DMS53 treated with DMSO at 0.1 percent for 48 hours (cell line): ENCODE data around the gene LCP2.

ENCODE experiments used
- DNase-seq: peaks from one replicate; lab custom pipeline; 2025; ENCODE audit not compliant: unreplicated experiment; lab: John Stamatoyannopoulos, UW

The LCP2 gene

DNA sequence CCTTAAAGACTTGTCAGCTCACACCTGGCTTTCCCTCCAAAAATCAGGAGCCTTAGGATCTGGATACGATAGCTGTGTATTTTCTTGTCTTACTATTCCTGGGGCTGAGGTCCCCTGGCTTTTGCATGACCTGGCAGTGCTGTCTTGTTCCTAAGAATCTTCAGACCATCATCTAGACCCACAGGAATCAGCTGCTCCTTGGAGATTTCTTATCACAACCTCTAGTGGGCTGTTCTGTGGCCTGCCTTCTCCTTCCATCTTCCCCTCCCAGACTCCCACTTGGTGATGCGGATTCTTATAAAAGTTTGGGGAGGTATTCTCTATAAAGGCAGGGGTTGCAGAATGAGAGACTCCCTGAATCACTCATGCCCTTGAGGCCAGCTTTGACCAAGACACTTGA, 21.4 kb downstream of the LCP2 start:
- no peak for DNase-seq

DNA sequence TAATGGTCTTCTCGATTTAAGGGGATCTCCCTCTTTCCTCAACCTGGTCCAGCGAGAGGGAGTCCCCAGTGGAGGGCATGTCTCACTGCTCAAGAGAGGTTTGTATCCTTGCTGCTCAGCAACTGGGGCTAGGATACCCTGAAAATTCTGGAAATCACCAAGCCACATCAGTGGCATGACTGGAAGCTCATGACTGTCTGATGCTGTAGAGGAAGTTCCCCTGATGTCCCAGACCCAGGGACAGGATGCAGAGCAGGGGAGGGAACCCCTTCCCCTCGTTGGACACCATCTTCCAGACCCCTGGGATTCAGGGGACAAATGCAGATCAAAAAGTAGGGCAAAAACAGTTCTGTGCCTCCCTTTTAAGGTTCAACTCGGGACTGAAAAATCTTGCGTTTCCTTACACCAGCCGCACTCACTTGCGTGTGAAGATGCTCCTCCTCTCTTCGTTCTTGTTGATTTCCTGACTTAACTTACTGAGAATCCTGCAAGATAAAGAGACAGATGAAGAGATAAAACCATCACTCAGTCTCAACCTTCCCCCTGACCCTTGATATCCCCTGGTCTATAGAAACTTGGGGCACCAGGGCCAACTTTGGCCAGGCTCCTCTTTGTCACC, 22.1 kb downstream of the LCP2 start:
- no peak for DNase-seq

DNA sequence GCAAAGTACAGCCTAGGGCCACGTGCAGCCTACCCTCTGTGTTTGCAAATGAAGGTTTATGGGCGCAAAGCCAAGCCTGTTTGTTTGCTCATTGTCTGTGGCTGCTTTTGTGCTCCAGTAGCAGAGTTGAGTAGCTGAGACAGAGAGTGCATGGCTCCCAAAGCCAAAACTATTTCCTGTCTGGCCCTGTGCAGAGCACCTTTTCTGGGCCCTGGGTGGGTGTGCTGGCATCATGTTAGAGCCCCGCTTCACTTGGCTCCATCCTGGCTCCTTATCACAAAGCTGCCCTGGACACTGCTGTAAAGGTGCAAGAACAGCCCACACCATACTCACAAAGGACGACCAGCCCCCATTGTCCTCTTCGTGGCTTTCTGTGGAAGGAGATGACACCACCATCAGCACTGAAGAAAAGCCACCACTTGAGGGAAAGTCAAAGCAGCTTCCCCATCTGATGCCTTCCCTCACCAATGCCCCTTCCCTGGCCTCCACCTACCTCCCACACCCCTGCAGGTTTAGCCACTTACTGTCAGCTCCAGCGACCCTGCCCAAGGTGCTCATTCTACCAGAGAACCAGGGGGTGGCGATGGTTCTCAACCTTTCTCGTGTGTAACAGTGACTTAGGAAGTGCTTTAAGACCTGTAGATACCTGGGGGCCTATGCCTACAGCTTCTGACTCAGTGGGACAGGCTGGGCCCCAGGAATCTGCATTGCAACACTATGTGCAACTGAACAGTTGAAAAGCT, 23.4 kb downstream of the LCP2 start:
- DNase-seq = no peak

DNA sequence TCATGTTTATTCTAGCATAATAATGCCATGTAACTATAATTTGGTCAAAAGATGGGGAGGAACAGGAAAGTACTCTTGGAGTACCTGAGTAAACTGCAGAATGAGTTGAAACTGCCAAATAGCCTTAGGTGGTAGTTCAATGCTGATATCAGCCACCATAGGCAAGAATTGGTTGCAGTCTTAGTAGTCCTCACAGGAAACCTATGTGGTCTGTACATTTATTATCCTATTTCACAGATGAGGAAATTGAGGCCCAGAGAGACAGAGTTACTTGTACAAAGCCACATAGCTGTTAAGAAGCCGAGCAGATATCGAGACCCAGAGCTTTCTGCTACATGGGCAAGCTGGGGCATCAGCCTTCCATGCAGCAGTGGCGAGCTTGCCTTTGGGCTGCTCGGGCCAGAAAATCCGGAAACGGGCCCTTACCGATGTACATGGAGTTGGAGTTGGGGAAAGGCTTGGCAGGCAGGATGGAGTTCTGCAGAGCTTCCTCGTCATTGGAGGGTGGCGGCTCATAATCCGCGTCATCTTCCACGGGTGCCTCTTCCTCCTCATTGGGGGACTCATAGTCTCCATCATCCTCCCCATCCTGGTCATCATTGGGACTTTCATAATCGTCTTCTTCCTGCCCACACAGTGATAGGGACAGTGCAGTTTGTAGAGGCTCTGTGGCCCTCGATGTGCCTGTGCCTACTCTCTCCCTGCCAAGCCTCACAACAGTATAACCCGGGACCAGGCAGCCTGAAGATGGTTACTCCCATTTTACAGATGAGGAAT, 27.1 kb downstream of the LCP2 start:
- DNase-seq = no peak

DNA sequence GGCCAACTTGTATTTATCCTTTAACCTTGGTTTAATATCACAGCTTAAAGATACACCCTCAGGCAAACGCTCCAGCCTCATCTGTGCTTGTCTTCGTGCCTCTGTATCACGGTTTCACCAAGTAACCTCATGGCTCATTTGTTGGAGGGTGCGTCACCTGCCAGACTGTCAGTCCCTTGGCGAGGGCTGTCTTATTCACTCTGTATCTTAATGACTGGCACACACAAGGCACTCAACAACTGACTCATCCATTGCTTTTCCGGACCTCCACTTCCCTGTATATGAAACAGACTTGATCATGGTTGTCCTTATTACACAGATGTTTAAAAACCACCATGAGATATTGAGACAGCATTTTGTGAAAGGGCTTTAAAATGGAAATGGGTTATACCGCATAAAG, 28.0 kb downstream of the LCP2 start:
- DNase-seq = no peak

DNA sequence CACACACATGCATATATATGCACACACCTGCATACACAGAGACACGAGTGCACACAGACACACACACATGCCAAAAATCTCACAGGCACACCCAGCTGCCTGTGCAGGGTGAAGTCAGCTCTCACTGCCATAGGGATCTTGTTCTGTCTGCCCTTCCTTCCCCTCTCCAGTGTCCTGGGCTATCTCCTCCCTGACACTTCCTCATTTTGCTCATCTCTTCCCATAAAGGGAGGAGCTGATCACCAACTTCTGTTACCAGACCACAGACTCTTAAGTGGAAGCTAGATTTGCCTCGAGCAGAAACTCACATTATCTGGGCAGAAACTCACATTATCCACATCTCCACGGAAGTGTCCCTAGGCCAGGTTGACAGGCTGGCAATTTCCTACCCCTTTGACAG, 28.7 kb downstream of the LCP2 start:
- DNase-seq = no peak

DNA sequence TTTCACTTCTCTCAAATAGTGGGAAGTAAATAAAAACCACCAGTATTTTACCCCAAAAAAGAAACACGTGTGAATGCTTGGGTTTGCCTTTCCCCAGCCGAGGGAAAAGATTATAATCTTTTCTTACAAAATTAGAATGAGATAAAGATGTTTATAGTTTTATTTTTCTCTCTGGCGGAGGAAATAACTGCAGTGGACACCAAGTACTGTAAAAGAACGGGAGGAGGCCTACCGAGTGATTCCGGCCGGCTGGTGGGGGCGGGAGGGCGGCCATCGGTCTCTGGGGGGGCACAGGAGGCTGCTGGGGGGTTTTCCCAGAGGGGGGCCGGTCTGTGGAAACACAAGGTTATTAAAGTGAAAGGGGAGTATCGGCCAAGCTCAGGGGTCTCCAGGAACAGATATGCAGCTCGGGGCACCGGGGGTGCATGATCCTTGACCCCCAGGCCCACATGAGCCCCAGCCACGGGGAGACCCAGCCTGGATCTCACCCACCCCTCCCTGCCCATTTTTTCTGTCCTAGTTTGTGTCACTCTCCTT, 29.4 kb downstream of the LCP2 start:
- no peak for DNase-seq

DNA sequence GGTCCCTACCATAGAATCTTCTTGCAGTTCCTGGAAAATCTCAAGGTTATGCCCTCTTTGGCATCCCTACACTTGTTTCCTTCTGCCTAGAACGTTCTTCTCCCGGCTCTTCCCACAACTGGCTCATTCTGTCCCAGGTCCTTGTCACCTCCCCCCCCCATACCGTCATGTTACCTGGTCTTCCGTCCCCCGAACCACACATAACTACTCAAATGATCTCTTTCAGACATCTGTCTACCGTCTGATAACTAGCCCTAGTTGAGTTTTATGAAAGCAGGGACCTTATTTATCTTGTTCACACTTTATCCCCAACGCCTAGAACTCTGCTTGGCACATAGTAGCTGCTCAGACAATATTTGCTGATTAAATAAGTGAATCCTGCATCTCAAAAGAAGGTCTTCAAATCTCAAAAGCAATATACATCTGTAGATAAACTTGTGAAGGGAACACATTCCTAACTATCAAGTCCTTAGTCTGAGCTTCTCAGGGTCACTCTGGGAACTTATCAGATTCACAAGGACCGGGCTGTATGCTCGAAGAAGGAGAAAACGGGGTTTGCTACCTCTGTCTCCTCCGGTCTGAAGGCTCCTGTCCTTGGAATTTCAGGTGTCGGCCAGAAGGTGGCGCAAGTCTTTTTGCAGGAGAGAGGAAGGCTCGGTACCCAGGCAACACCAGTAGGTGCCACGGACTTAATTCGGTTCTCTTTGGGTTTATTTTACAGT, 30.0 kb downstream of the LCP2 start:
- peak; percentile 7 for DNase-seq

DNA sequence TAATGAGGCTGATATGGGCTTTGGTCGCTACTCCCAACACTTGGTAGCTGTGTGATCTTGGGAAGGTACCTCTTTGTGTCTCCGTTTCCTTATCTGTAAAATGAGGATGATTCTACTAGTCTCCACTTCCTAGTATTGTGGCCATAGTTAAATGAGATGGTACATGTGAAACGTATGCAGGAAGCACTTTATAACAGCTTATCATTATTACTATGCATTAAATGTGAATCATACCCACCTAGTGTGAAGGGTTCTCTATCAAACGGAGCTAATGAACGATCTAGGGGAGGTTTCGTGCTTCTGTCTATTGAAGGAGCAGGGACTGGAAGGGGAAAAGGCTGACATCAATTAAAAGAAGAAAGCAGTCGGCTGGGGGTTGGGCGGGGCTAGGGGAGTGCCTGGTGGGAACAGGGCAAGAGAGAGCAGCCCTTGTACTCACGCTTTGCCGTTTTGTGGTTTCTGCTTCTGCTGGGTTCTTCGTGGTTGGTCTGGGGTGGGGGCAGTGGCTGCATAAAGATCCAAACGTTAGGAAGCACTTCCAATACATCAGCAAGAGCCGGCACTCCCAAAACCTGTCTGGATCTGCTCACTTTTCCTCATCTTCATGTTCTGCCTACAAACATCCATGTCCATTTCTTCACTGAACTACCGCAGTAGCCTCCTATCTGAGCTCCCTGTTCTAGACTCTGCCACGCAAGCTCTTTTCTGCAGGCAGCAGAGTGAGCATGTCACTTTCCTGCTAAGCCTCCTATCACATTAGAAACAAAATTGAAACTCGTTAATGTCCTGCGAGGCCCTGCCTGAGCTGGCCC, 30.8 kb downstream of the LCP2 start:
- DNase-seq = no peak

DNA sequence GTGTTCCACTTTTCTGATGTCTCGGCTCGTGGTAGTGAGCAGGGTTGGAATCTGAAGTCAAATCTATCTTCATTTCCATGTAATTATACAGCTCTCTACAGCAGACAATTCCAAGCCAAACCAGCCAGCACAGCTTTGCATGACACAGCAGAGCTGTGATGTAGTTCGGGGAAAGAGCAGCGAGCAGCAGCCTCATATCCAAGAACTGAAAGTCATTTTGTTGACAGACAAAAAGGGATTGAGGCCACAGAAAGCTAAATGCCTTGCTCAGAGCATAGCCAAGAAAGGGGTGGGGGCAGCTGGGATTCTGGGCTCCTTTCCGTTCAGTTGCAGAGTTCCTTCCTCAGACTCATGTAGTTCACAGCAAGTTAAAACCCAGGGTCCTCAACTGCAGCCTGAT, 32.1 kb downstream of the LCP2 start:
- no peak for DNase-seq

DNA sequence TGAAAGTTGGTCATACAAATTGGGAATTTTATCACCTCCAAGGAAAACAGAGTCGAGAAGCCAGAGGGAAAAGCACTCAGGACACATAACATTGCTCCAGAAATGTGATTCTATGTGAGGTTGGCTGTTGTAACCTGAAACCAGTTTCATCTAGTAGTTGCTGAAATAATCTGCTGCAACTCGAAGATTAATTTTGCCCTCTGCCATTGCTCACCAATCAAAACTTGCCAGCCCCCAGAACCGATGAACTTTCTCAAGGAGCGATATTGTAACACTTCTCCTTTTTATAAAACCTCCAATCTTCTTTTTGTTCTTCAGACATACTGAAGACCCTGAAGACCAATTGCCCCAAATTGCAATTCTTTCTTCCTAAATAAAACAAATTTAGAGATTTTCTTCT, 33.7 kb downstream of the LCP2 start:
- no peak for DNase-seq

DNA sequence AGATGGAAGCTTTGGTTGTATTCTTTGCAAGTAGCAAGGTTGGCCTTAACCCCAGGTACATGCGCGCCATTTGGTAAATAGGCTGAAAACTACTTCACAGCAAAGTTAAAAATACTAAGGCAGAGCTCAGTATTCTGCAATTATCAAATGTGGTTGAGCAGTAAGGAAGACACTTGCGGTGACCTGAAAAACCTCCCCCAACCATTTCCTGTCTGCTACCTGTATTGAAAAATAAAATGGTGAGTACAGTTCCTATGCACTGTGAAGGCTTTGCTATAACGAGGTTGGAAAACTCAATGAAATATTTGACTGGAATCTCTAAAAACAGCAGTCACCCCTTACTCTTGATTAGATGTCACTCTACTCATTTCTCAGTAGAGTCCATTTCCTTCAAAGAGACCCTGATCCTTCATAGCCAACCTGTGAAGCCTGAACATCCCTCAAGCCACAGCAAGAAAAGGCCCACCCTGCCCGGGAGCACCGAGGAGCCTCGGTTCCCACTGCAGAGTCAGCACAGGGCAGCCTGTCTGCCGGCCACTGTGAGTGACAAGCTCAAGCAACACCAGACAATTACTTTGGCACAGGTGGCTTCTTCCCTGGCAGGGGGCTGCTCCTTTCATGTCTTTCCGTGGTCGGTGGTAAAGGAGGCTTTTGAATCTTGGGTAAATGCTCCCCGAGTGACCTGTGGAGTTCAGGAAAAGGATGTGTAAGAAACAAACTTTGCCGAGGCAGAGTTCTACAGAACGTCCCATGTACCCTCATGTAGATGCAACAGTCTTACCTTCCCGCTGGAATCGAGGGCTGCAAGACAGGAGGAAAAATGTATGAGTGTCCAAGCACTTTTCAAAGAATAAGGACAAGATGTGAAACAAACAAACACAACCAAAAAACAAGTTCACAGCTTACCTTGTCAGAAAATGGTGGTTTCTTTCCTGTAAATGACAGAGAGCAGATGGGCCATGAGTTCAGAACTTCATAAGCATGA, 35.2 kb downstream of the LCP2 start:
- DNase-seq = no peak

DNA sequence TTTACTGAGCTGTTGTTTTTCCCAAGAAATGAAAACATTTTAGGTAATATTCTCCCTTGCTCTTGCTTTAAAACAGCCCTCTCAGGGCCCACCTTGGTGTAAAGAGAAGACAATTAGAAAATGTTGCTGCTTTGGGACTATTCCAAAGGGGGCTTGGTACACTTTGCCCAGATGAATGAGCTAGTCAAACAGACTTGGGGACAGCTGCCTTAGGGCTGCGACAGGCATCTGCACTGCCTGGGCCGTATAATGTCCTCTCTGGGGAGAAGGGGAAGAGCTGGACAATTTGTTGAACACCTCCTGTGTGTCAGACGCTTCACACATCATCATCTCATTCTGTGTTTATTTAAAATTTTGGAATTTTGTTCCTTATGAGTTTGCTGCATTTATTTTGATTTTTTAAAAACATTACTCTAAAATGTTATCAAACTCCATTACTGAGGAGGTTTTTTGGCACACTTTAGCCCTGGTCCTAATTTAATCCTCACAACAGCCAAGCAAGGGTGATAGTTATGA, 36.0 kb downstream of the LCP2 start:
- no peak for DNase-seq

DNA sequence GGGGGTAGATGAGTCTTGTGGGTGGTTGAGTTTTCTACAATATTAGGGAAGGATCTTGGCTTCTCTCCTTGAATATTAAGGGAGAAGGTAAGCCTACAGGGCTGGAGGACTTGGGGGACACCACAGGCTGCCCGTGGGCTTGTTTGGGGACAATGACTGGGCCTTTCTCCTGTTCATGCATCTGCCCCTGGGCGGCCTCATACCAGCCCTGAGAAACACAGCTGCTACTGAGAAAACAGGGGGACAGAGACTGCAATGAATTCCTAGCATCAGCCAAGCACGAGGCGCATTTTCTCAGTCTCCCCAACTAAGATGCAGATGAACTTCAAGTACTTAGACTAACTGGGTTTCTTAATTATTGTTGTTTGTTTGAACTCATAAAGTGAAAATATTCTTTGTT, 40.2 kb downstream of the LCP2 start:
- DNase-seq = no peak

DNA sequence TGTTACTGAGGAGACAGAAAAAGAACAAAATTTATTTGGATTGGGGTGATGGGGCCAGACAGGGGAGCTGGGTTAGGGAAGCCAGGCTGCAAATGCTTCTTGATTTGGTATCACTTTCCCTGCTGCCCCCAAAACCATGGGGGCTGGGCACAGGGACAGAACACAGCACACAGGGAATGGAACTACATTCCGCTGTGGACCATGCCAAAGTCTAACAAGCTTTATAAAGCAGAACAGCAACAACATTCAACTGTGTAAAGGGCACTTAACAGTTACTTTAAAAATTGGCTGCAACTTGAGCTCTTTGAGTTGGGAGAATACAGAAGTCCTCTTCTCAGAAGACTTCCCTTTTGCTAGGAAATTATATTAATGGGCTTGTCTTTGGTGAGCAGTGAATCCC, 41.0 kb downstream of the LCP2 start:
- DNase-seq = no peak

DNA sequence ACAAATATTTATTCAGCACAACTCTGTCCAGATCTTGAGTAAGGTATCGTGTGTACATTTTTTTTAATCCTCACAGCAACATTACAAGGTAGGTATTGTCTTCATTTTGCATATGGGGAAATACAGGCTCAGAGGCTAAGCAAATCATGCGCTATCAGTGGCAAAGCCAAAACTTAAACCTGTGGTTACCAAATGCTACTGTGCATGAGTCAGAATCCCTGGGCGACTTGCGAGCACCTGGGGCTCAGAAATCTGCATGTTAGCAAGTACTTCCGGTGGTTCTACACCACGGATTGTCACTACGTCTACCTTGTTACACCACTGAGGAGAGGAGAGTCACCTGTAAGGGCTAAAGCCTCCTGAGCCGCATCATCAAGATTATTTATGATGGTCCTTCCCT, 43.5 kb downstream of the LCP2 start:
- DNase-seq = no peak

DNA sequence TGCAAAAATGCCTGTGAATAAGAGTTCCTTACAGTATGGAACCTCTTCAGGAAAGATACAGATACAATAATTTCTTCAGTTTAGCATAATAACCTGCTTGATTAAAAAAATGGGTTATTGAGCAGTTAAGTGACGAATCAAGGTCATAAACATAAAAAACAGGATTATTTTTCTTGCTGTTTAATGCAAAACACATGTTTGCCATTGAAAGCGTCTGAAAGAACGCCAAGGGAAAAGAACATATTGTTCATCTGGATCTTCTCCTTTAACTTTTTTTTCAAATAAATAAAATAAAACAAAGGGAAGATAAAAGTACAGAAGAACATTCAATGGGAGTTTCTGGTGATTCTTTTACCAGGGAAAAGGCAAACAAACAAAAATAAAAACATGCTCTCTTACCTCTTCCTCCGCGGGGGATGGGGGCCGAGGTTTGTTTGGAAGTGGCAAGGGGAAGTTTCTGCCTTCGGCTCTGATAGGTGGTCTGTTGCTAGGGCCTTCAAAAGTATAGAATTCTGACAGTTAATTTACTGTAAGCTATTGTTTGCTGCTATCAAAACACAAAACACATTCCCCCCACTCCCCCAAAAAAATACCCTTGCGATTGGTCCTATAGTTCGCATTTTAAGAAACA, 44.7 kb downstream of the LCP2 start:
- DNase-seq = no peak

DNA sequence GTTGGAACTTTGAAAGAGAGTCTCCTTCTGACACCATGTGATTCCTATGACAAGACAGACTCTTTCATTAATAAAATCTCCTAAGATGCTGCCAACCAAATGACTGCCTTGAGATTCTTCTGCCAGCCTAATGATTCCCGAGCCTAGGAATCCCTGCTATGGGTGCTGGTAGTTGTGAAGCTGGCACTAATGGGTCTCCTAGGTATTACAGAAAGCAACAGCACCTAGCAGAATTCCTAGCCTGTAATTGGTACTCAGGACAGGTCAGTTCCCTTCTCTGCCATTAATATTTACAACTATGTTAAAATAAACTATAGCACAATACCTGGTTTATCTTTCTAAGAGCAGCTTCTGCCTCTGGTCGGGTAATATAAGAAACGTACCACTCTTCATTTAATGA, 45.5 kb downstream of the LCP2 start:
- no peak for DNase-seq

DNA sequence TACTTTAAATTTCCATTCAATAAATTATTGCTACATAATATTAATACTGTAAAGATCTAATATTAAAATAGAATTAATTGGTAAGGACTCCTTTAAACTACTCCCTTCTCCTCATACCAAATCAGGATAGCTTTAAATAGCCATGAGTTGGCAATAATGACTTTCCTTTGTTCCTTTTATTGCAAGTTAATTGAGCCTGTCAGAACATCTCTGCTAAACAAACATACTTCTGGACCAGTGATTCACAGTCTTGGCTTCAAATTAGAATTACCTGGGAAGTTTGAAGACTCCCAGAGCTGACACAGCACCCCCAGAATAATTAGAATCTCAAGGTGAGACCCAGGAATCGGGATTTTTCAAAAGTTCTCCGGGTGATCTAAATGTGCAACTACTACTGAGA, 46.1 kb downstream of the LCP2 start:
- no peak for DNase-seq
